Measurements from ENCODE around the gene UTP14A.

DNA sequence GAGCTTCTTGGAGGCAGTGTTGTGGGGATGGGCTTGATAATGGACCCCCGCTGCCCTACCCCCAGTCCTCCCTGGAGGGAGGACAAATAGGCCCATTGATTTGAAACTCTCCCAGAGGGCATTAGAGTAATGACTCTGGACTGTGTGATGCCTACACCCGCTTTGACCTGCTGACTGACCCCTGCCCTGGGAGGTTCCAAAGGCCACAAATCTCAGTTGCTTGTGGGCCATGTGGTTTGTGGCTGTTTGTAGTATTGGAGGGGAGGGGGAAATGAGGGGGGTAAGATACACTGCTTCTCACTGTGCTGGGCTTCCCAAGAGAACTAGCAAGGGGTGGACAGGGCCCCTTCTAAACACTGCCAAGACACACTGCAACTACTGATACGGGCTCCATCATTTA, 48.8 kb downstream of the UTP14A start:
- TF ChIP-seq, protein P1, sequence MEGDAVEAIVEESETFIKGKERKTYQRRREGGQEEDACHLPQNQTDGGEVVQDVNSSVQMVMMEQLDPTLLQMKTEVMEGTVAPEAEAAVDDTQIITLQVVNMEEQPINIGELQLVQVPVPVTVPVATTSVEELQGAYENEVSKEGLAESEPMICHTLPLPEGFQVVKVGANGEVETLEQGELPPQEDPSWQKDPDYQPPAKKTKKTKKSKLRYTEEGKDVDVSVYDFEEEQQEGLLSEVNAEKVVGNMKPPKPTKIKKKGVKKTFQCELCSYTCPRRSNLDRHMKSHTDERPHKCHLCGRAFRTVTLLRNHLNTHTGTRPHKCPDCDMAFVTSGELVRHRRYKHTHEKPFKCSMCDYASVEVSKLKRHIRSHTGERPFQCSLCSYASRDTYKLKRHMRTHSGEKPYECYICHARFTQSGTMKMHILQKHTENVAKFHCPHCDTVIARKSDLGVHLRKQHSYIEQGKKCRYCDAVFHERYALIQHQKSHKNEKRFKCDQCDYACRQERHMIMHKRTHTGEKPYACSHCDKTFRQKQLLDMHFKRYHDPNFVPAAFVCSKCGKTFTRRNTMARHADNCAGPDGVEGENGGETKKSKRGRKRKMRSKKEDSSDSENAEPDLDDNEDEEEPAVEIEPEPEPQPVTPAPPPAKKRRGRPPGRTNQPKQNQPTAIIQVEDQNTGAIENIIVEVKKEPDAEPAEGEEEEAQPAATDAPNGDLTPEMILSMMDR (IDR thresholded peaks at IDR 0.05; ENCODE audit: low read length) = no peak
- no peak for TF ChIP-seq EZH2 (IDR thresholded peaks at IDR 0.05; ENCODE audit: borderline replicate concordance, low read length)

Data from OCI-LY1 (cell line).